Endothelial cell of umbilical vein (primary cell): ENCODE results near the gene SCPEP1. TPM values are rescaled to one million over a fixed set of nuclear protein-coding genes. Genes with fewer than 3 reads are reported as not detected.

Experiments used
- BruUV-seq: library from RNA; stranded (reverse); fragments of 400-500 nt; replicated peaks from 2 replicates; lab custom pipeline; 2021; lab: Mats Ljungman, UMichigan
- CTCF ChIA-PET: fragments of 300-600, 350-600 bp; sonication (Branson Sonifier 250); formaldehyde crosslinking; loops from one replicate; lab custom pipeline; 2021; ENCODE audit warnings: antibody characterized with exemption, inconsistent platforms; lab: Charles Lee
- POLR2A ChIA-PET: fragments of 300-600, 350-600 bp; sonication (Branson Sonifier 250); formaldehyde crosslinking; loops from one replicate; lab custom pipeline; 2021; ENCODE audit warnings: antibody characterized with exemption, inconsistent platforms; lab: Charles Lee
- DNase-seq: peaks from one replicate; pipeline ENCODE4 v3.0.0-alpha.2; 2011; ENCODE audit warnings: low read depth, low spot score
- FAIRE-seq: peaks from 2 replicates; lab custom pipeline; 2011; peaks lifted over from hg19 to GRCh38; lab: Jason Lieb, UNC
- H2AFZ ChIP-seq: 2 replicates; pipeline ENCODE4 v1.6.0; 2012; ENCODE audit warnings: low read depth, low read length, control low read depth, inconsistent platforms
- H3K27ac ChIP-seq: 2 replicates; pipeline ENCODE4 v1.5.1; 2011; ENCODE audit warnings: low read depth, mild to moderate bottlenecking, control low read depth, low read length, moderate library complexity; ENCODE audit not compliant: insufficient read depth
- H3K27me3 ChIP-seq, 2 experiments: 2 replicates each; pipeline versions ENCODE4 v1.6.0 to v1.6.1; 2011; ENCODE audit warnings: low read length in 2 of 2, mixed read lengths in 1 of 2; ENCODE audit not compliant: control insufficient read depth in 2 of 2, insufficient read depth in 2 of 2
- H3K36me3 ChIP-seq, 2 experiments: 2 replicates in 1 of 2; 3 replicates in 1 of 2; pipeline ENCODE4 v1.5.1; 2011; ENCODE audit warnings: low read length in 2 of 2, mild to moderate bottlenecking in 1 of 2, moderate library complexity in 1 of 2; ENCODE audit not compliant: control insufficient read depth in 2 of 2, insufficient read depth in 2 of 2; ENCODE audit errors: extremely low read depth in 1 of 2
- H3K4me1 ChIP-seq: 3 replicates; pipeline ENCODE4 v1.5.1; 2011; ENCODE audit warnings: mild to moderate bottlenecking, low read length; ENCODE audit not compliant: control insufficient read depth, insufficient read depth; ENCODE audit errors: extremely low read depth
- H3K4me2 ChIP-seq: 2 replicates; pipeline ENCODE4 v1.6.1; 2011; ENCODE audit warnings: low read length, control low read depth, mixed read lengths; ENCODE audit not compliant: insufficient read depth
- H3K4me3 ChIP-seq, 3 experiments: fragments of 200-600 bp in 1 of 3; sonication (generic), shearing (Covaris generic) in 1 of 3; replicated peaks in 1 of 3; 2 replicates each; pipeline ENCODE4 v1.5.1; 2011 to 2016; ENCODE audit warnings: control low read depth in 3 of 3, low read length in 3 of 3, mild to moderate bottlenecking in 2 of 3, inconsistent platforms in 1 of 3, low read depth in 1 of 3, moderate library complexity in 1 of 3; ENCODE audit not compliant: insufficient read depth in 1 of 3
- H3K79me2 ChIP-seq: 2 replicates; pipeline ENCODE4 v1.6.0; 2012; ENCODE audit warnings: low read length, inconsistent platforms; ENCODE audit not compliant: control insufficient read depth, insufficient read depth
- H3K9ac ChIP-seq: replicated peaks from 2 replicates; pipeline ENCODE3; 2011; ENCODE audit warnings: low read length, control low read depth; ENCODE audit not compliant: insufficient read depth; ENCODE audit errors: extremely low read depth
- H3K9me1 ChIP-seq: replicated peaks from 3 replicates; pipeline ENCODE4 v1.6.0; 2011; ENCODE audit warnings: mild to moderate bottlenecking, low read length; ENCODE audit not compliant: control insufficient read depth, insufficient read depth; ENCODE audit errors: extremely low read depth
- H3K9me3 ChIP-seq: replicated peaks from 2 replicates; pipeline ENCODE4 v1.5.1; 2012; ENCODE audit warnings: low read length, inconsistent platforms; ENCODE audit not compliant: control insufficient read depth, insufficient read depth
- H4K20me1 ChIP-seq: replicated peaks from 2 replicates; pipeline ENCODE3; 2011; ENCODE audit warnings: mild to moderate bottlenecking, low read length; ENCODE audit not compliant: control insufficient read depth, insufficient read depth; ENCODE audit errors: extremely low read depth
- CTCF ChIP-seq, 2 donors: IDR thresholded peaks; 1 replicate in 1 of 2; 2 replicates in 1 of 2; pipeline ENCODE4 v1.5.1; 2011; ENCODE audit warnings: low read length in 2 of 2, mild to moderate bottlenecking in 2 of 2, moderate library complexity in 2 of 2, control low read depth in 1 of 2, inconsistent platforms in 1 of 2, low read depth in 1 of 2; ENCODE audit not compliant: insufficient read depth in 1 of 2; ENCODE audit errors: extremely low read depth in 1 of 2
- EZH2 ChIP-seq: IDR thresholded peaks from 2 replicates; pipeline ENCODE4 v1.6.1; 2012; ENCODE audit warnings: borderline replicate concordance, low read depth, mild to moderate bottlenecking, moderate library complexity, low read length, inconsistent platforms; ENCODE audit not compliant: severe bottlenecking
- FOS ChIP-seq: IDR thresholded peaks from 2 replicates; pipeline ENCODE4 v1.6.1; 2011; ENCODE audit warnings: mild to moderate bottlenecking, low read length, moderate library complexity, borderline replicate concordance; ENCODE audit not compliant: insufficient read depth
- GATA2 ChIP-seq: IDR thresholded peaks from 2 replicates; pipeline ENCODE4 v1.7.0; 2011; ENCODE audit warnings: low read depth, mild to moderate bottlenecking, moderate library complexity, mixed read lengths, low read length; ENCODE audit not compliant: insufficient read length, insufficient read depth
- JUN ChIP-seq: IDR thresholded peaks from 2 replicates; pipeline ENCODE4 v1.6.1; 2011; ENCODE audit warnings: borderline replicate concordance, low read depth; ENCODE audit not compliant: insufficient read length, insufficient read depth
- MAX ChIP-seq: IDR thresholded peaks from 2 replicates; pipeline ENCODE4 v1.6.1; 2011; ENCODE audit not compliant: insufficient read depth, insufficient read length
- MYC ChIP-seq: IDR thresholded peaks from one replicate; pipeline ENCODE4 v1.6.1; 2011; ENCODE audit warnings: mild to moderate bottlenecking, low read depth, low read length
- POLR2A ChIP-seq: IDR thresholded peaks from 2 replicates; pipeline ENCODE4 v1.6.1; 2012; ENCODE audit warnings: low read depth, mild to moderate bottlenecking, control low read depth, low read length
- POLR2AphosphoS5 ChIP-seq: IDR thresholded peaks from 2 replicates; pipeline ENCODE4 v1.6.1; 2012; ENCODE audit warnings: low read depth, mild to moderate bottlenecking, control low read depth, low read length, moderate library complexity; ENCODE audit not compliant: insufficient read depth
- dilution Hi-C: fragments of 300-500 bp; cut with MboI; formaldehyde crosslinking; loops from one replicate; pipeline ENCODE4 v1.15.0; 2019; ENCODE audit warnings: low sequenced_read_pairs; ENCODE audit not compliant: extremely low pct_ligation_motif_present
- intact Hi-C: fragments of 100-400 bp; cut with micrococcal nuclease; formaldehyde crosslinking; loops from one replicate; pipeline ENCODE4 v1.10.0; 2022
- polyA plus RNA-seq, 4 experiments: library from polyadenylated mRNA; depleted of rRNA in 3 of 4; stranded (reverse) in 3 of 4; unstranded in 1 of 4; fragments of >200 nt; gene quantifications; 2 replicates each; pipeline versions ENCODE4 v1.2.1 to v1.2.3, GENCODE V29; 2011 to 2012; ENCODE audit warnings: missing spikeins in 1 of 4
- total RNA-seq: library from RNA; stranded (reverse); gene quantifications from 2 replicates; pipeline ENCODE4 v1.2.3, GENCODE V29; 2021

Gene SCPEP1
- total and polyA plus RNA-seq, 2 donors (not counting 3 experiments of a cell fraction or from before 2014, with no cell fraction given), result 38.6 to 43.6 TPM

- BruUV-seq, result no TSS peak
- TF ChIP-seq EZH2, result no peak
- TF ChIP-seq POLR2A, result no peak
- TF ChIP-seq MAX, result no peak
- TF ChIP-seq CTCF (IDR thresholded peaks at IDR 0.05; ENCODE audit: extremely low read depth in 1 of 2, insufficient read depth in 1 of 2, low read depth in 1 of 2, low read length in 2 of 2), result no peak
- no peak for TF ChIP-seq FOS
- TF ChIP-seq MYC, result no peak
- no peak for TF ChIP-seq POLR2AphosphoS5
- no peak for TF ChIP-seq JUN
- no peak for TF ChIP-seq GATA2
- no peaks in the 10 kb centered on the region for H3K79me2 ChIP-seq
- H3K9me3 ChIP-seq, result no peaks in the 10 kb centered on the region
- ChIA-PET CTCF (interaction anchor here (2.0 to 3.7 kb wide), 2 partner anchors 14 kb away, joined by 6 to 13 read pairs; no protein-coding TSS in a partner anchor), POLR2A (no interaction called here)
- no peaks in the 10 kb centered on the region for H3K27me3 ChIP-seq
- dilution Hi-C loops (no loop called here), intact Hi-C loops (no loop called here)
- H3K9me1 ChIP-seq, result no peaks in the 10 kb centered on the region
- FAIRE-seq (no peak), DNase-seq (no peak)
- H3K9ac ChIP-seq, result no peak overlapping the region
- no peaks in the 10 kb centered on the region for H3K4me1 ChIP-seq
- no peak overlapping the region for H3K27ac ChIP-seq
- no peaks in the 10 kb centered on the region for H4K20me1 ChIP-seq
- H2AFZ ChIP-seq, result no peak overlapping the region
- peaks cover 0 to 2% of the 10 kb centered on the region in 2 experiments for H3K36me3 ChIP-seq
- H3K4me2 ChIP-seq, result no peak overlapping the region
- no peak overlapping the region for H3K4me3 ChIP-seq
These were observed 17.8 kb downstream of the SCPEP1 start for GRCh38 chr17:56995766-56996165.
